ENCODE results near the gene SPAG6. TPM values are rescaled to one million over a fixed set of nuclear protein-coding genes. Genes with fewer than 3 reads are reported as not detected.

Gene SPAG6
- total RNA-seq, 1 donor from 2014 or later: 10.4 TPM

DNA sequence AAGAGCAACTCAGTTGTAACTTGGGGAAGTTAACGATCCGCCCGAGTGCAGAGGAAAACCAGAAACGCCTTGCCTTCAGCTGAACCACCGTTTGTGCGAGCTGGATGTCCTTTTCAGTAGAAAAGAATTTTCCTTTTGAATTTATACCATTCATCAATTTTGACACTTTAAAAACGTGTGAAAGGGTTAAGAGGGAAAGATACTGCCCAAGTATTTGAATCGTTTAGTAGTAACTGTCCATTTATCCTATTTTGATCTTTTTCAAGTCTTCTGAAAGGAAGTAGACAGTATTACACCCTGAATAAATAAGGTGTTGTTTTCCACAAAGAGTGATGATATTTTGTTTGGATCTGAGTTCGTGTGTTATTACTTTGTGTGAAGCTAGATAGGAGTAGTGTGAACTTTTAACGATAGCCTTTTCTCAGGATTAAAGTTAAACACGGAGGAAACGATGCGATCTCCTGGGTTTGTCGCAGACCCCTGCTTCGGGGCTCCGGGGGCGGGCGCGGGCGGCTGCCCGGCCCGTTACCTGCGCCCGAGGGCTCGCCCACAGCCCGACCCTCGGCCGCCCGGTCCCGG is 25.2 kb upstream of the SPAG6 start:
- Histone ChIP-seq H3K27ac (peak overlapping the region; percentile 66), H3K36me3 (no peaks in the 10 kb centered on the region), H3K9me3 (no peaks in the 10 kb centered on the region), H3K4me3 (peak overlapping the region; percentile 51), H3K4me1 (peaks cover 50% of the 10 kb centered on the region), H3K27me3 (ENCODE audit: low read depth) (peaks cover 9% of the 10 kb centered on the region)
- intact Hi-C loops (cut with DNase I): no loop called here
- ATAC-seq (no peak), DNase-seq (no peak)
- TF ChIP-seq, protein P1, sequence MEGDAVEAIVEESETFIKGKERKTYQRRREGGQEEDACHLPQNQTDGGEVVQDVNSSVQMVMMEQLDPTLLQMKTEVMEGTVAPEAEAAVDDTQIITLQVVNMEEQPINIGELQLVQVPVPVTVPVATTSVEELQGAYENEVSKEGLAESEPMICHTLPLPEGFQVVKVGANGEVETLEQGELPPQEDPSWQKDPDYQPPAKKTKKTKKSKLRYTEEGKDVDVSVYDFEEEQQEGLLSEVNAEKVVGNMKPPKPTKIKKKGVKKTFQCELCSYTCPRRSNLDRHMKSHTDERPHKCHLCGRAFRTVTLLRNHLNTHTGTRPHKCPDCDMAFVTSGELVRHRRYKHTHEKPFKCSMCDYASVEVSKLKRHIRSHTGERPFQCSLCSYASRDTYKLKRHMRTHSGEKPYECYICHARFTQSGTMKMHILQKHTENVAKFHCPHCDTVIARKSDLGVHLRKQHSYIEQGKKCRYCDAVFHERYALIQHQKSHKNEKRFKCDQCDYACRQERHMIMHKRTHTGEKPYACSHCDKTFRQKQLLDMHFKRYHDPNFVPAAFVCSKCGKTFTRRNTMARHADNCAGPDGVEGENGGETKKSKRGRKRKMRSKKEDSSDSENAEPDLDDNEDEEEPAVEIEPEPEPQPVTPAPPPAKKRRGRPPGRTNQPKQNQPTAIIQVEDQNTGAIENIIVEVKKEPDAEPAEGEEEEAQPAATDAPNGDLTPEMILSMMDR (IDR thresholded peaks at IDR 0.05): no peak

GRCh38 chr10:22320591-22321155 is 24.6 kb upstream of the SPAG6 start, which contains the start of gene BMI1:
Gene BMI1, plus strand, starts transcription at chr10:22321099. Its CDS starts 5,351 bp downstream, at chr10:22326450.
- H3K4me1 ChIP-seq: peaks cover 51% of the 10 kb centered on the region
- intact Hi-C loops (cut with DNase I): no loop called here

DNA sequence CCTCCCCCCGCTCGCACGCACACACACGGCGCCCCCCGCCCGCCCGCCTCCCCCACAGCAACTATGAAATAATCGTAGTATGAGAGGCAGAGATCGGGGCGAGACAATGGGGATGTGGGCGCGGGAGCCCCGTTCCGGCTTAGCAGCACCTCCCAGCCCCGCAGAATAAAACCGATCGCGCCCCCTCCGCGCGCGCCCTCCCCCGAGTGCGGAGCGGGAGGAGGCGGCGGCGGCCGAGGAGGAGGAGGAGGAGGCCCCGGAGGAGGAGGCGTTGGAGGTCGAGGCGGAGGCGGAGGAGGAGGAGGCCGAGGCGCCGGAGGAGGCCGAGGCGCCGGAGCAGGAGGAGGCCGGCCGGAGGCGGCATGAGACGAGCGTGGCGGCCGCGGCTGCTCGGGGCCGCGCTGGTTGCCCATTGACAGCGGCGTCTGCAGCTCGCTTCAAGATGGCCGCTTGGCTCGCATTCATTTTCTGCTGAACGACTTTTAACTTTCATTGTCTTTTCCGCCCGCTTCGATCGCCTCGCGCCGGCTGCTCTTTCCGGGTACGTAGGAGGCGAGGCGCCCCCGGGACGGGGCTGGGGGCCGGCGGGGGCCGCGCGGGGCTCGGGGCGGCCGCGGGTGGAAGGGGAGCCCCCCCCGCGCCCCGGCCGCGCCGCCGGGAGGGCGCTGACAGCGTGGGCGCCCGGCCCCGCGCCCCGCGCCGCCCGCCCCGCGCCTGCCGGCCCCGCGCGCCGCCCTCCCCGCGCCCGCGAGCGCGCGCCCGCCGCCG is 24.0 kb upstream of the SPAG6 start:
- peaks cover 9% of the 10 kb centered on the region for H3K27me3 ChIP-seq (ENCODE audit: low read depth)
- peaks cover 57% of the 10 kb centered on the region for H3K4me1 ChIP-seq
- intact Hi-C loops (cut with DNase I): no loop called here
- TF ChIP-seq, protein P1 (IDR thresholded peaks at IDR 0.05): no peak
- peak overlapping the region; percentile 90 for H3K27ac ChIP-seq
- peak; percentile 80 for DNase-seq
- peak overlapping the region; percentile 87 for H3K4me3 ChIP-seq
- ATAC-seq: peak; percentile 67 to 68
- no peaks in the 10 kb centered on the region for H3K36me3 ChIP-seq
- no peaks in the 10 kb centered on the region for H3K9me3 ChIP-seq

More at GRCh38 chr10:22320591-22321155, 24.6 kb upstream of the SPAG6 start, which contains the start of gene BMI1:
- H3K36me3 ChIP-seq: no peaks in the 10 kb centered on the region
- peaks cover 9% of the 10 kb centered on the region for H3K27me3 ChIP-seq (ENCODE audit: low read depth)
- H3K27ac ChIP-seq: peak within 1 kb of the TSS; percentile 90
- no peaks in the 10 kb centered on the region for H3K9me3 ChIP-seq
- DNase-seq (peak; percentile 77), ATAC-seq (peak; percentile 75 to 87)
- TF ChIP-seq, protein P1 (IDR thresholded peaks at IDR 0.05): no peak
- peak within 1 kb of the TSS; percentile 87 for H3K4me3 ChIP-seq

- H3K27ac ChIP-seq: no peak overlapping the region
- TF ChIP-seq, protein P1 (IDR thresholded peaks at IDR 0.05): no peak
- peaks cover 59% of the 10 kb centered on the region for H3K4me1 ChIP-seq
- intact Hi-C loops (cut with DNase I): no loop called here
- no peaks in the 10 kb centered on the region for H3K9me3 ChIP-seq
- H3K4me3 ChIP-seq: peak overlapping the region; percentile 66
- DNase-seq (peak; percentile 55), ATAC-seq (no peak)
- peaks cover 9% of the 10 kb centered on the region for H3K27me3 ChIP-seq (ENCODE audit: low read depth)
- peaks cover 5% of the 10 kb centered on the region for H3K36me3 ChIP-seq
Measured at GRCh38 chr10:22321924-22322640, 23.2 kb upstream of the SPAG6 start.

DNA sequence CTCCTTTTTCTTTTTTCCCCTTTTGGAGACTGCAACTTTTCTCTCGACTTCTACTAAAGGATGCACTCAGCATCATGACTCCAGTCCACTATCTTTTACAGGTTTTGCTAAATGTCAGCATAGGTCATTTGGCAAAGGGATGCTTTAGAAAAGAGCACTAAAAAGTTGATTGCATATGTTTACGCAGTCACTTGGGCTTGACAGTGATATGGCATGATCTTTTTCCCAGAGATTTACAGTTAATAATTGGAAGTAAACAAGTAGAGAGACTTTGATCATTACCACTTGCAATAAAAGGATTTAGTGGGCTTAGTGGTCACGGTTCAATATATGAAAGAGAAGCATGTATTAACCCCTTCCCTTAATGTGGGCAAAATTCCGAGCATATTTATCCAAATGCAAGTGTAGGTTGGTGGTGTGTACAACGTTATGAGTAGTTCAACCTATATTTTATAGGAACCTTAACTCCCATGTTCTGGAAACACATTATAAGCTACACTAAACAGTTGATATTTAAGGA is 22.6 kb upstream of the SPAG6 start:
- no peak for DNase-seq
- TF ChIP-seq, protein P1 (IDR thresholded peaks at IDR 0.05): no peak
- intact Hi-C loops (cut with DNase I): no loop called here
- Histone ChIP-seq H3K4me3 (peak overlapping the region; percentile 66), H3K27ac (no peak overlapping the region), H3K36me3 (peaks cover 11% of the 10 kb centered on the region), H3K27me3 (ENCODE audit: low read depth) (peaks cover 9% of the 10 kb centered on the region), H3K9me3 (no peaks in the 10 kb centered on the region), H3K4me1 (peaks cover 53% of the 10 kb centered on the region)
- no peak for ATAC-seq
